ENCODE results near the gene LCNL1.
"Not testable (repeated sequence)": the region's sequence is repeated elsewhere in the genome, so short reads cannot be mapped to it uniquely, and the experiment has no call there.

Gene LCNL1

DNA sequence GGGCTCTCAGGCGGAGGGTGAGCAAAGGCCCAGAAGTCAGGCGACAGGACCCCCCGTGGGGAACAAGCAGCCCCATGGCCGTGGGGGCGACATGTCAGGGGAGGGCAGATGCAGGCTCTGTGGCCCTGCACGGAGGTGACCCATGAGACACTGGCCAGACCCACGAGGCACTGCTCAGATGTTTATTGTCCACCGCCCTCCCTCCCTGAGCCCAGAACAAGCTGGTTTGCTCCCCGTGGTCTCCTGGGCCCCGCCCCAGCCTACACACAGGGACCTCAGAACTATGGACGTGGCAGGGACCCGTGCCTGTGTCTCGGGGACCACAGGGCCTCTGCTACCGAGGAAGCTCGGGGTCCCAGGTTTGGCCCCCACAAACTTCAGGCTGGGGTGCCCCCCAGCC lies 47.2 kb downstream of the LCNL1 start:
- CTCF ChIA-PET = interaction anchor here (0.5 to 14.2 kb wide), 50 partner anchors 8 to 242 kb away, joined by 3 to 310 read pairs (median 6); partner anchors contain the start of genes AJM1, C8G, CLIC3 and CYSRT1
- TF ChIP-seq CTCF (IDR thresholded peaks at IDR 0.05; ENCODE audit: insufficient read depth, low read length, missing control alignments) = no peak
- no peak for DNase-seq (ENCODE audit: low read depth, low spot score)
- no peak overlapping the region for H3K4me3 ChIP-seq (ENCODE audit: low read depth, low read length)
- POLR2A ChIA-PET = interaction anchor here (1.6 kb wide), 1 partner anchor 40 kb away, joined by 4 read pairs; the partner anchor contains the start of gene SAPCD2

- TF ChIP-seq CTCF (IDR thresholded peaks at IDR 0.05; ENCODE audit: insufficient read depth, low read length, missing control alignments) = no peak
- H3K4me3 ChIP-seq (ENCODE audit: low read depth, low read length) = no peak overlapping the region
- DNase-seq (ENCODE audit: low read depth, low spot score) = no peak
- ChIA-PET POLR2A (no interaction called here), CTCF (interaction anchor here (0.9 to 14.2 kb wide), 15 partner anchors 10 to 243 kb away, joined by 3 to 310 read pairs (median 16); partner anchors contain the start of genes C8G, CLIC3, ENTPD2 and SAPCD2)
Measured at GRCh38 chr9:137030538-137031527, 48.0 kb downstream of the LCNL1 start.

DNA sequence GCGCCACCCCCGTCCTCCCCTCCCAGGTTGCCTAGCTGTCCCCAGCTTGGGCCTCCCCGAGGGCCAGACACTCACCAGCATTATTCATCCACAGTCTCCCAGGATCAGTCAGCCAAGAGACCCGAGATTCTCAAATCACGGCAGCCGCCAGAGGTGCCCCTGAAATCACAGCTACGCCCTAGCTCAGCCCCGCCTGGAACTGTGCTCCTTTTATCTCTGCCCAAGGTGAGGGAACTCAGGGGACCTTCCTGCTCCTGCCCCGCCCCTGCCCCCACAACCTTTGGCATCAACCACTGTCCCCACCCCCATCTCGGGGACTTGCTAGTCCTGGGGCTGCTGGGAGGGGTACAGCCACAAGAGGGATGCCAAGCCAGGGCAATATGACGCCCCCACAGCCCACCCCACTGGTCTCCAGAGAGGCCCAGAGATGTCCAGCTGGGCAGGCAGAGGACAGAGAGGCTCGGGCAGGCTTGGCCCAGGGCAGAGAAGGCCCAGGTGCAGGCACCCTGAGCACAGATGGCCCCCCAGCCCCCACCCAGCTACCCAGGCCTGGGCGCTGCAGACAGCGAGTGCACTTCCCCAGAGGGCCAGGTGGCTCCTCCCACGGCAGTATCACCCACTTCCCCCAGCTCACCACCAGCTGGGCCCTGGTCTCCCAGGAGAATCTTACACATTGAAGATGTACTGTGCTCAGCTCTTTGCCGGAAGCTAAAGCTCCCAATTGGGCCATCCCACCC lies 49.3 kb downstream of the LCNL1 start, which contains the start of gene FUT7:
Gene FUT7, minus strand, starts transcription at position 185 of the 737 bp plus-strand sequence. Its CDS starts 97 bp downstream, at position 88.
- CTCF ChIA-PET = interaction anchor here (0.5 to 14.2 kb wide), 12 partner anchors 9 to 244 kb away, joined by 3 to 310 read pairs (median 4); partner anchors contain the start of genes ENTPD2 and SAPCD2
- POLR2A ChIA-PET = no interaction called here
- TF ChIP-seq CTCF (IDR thresholded peaks at IDR 0.05; ENCODE audit: insufficient read depth, low read length, missing control alignments) = no peak
- DNase-seq (ENCODE audit: low read depth, low spot score) = no peak
- H3K4me3 ChIP-seq (ENCODE audit: low read depth, low read length) = no peak within 1 kb of the TSS

GRCh38 chr9:137032858-137033257 lies 50.1 kb downstream of the LCNL1 start:
- H3K4me3 ChIP-seq (ENCODE audit: low read depth, low read length) = no peak overlapping the region
- ChIA-PET POLR2A (no interaction called here), CTCF (interaction anchor here (0.8 to 14.2 kb wide), 4 partner anchors 14 to 245 kb away, joined by 4 to 310 read pairs (median 22); partner anchors contain the start of genes ENTPD2, NPDC1 and SAPCD2)
- no peak for DNase-seq (ENCODE audit: low read depth, low spot score)
- TF ChIP-seq CTCF (IDR thresholded peaks at IDR 0.05; ENCODE audit: insufficient read depth, low read length, missing control alignments) = no peak

DNA sequence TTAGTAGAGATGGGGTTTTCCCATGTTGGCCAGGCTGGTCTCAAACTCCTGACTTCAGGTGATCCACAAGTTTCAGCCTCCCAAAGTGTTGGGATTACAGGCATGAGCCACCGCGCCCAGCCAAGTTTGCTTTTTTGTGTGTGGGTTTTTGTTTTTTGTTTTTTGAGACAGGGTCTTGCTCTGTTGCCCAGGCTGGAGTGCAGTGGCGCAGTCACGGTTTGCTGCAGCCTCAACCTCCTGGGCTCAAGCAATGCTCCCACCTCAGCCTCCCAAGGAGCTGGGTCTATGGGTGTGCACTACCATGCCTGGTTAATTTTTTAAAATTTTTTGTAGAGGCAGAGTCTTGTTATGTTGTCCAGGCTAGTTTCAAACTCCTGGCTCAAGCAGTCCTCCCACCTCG lies 50.7 kb downstream of the LCNL1 start:
- CTCF ChIA-PET = interaction anchor here (0.8 to 14.2 kb wide), 5 partner anchors 11 to 246 kb away, joined by 4 to 310 read pairs (median 101); partner anchors contain the start of genes C8G, ENTPD2, FBXW5 and NPDC1
- POLR2A ChIA-PET; DNase-seq (ENCODE audit: low read depth, low spot score); H3K4me3 ChIP-seq (ENCODE audit: low read depth, low read length): not testable (repeated sequence)

DNA sequence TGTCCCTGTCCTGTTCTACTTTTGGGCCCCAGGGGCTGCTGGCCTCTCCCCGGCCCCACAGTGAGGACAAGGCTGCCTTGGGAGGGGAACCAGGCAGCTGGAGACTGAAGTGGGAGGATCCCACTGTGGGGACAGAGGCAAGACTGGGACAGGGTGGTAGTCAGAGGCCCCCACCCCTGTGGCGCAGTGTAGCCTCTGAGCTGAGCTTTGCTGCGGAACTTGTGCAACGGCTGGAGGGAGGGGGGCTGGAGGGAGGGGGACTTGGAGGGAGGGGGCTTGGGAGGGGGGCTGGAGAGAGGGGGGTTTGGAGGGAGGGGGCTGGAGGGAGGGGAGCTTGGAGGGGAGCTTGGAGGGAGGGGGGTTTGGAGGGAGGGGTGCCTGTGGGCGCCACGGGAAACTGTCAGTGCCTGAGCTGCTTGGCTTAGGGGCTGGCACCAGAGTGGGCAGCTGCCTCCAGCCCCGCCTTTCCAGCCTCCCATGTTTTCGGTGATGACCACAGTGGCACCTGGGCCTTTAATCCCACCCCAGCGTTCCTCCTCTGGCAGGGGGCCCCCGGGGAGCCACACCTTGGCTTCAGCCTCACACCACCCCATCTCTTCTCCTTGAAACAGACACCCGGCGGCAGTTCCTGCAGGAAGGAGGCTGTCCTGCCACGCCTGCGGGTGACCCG lies 51.4 kb downstream of the LCNL1 start:
- CTCF ChIA-PET = interaction anchor here (0.8 to 14.2 kb wide), 27 partner anchors 10 to 262 kb away, joined by 3 to 310 read pairs (median 5); partner anchors contain the start of genes AJM1, C8G, CCDC183 and ENTPD2
- no peak overlapping the region for H3K4me3 ChIP-seq (ENCODE audit: low read depth, low read length)
- POLR2A ChIA-PET = interaction anchor here (0.6 to 2.2 kb wide), 2 partner anchors 86 to 96 kb away, joined by 4 to 13 read pairs; no protein-coding TSS in a partner anchor
- DNase-seq (ENCODE audit: low read depth, low spot score) = no peak
- TF ChIP-seq CTCF (IDR thresholded peaks at IDR 0.05; ENCODE audit: insufficient read depth, low read length, missing control alignments) = no peak
